ENCODE data around the gene HRH3. TPM values are rescaled to one million over a fixed set of nuclear protein-coding genes. Genes with fewer than 3 reads are reported as not detected.

Gene HRH3
- total and polyA plus RNA-seq, 12 donors, result 0.06 to 0.80 (median 0.11) TPM; not detected in 8

- intact Hi-C loops (cut with DNase I), result no loop called here
- Histone ChIP-seq H3K4me3 (no peak overlapping the region), H3K9me3 (replicated peaks in 1 of 3) (no peaks in the 10 kb centered on the region), H3K27me3 (peaks cover 3% of the 10 kb centered on the region), H3K4me1 (replicated peaks in 1 of 2) (no peaks in the 10 kb centered on the region), H3K36me3 (replicated peaks in 1 of 2) (no peaks in the 10 kb centered on the region), H3K27ac (no peak overlapping the region)
- no peak for DNase-seq
- no peak for TF ChIP-seq POLR2A (IDR thresholded peaks at IDR 0.05)
- TF ChIP-seq, protein P1, sequence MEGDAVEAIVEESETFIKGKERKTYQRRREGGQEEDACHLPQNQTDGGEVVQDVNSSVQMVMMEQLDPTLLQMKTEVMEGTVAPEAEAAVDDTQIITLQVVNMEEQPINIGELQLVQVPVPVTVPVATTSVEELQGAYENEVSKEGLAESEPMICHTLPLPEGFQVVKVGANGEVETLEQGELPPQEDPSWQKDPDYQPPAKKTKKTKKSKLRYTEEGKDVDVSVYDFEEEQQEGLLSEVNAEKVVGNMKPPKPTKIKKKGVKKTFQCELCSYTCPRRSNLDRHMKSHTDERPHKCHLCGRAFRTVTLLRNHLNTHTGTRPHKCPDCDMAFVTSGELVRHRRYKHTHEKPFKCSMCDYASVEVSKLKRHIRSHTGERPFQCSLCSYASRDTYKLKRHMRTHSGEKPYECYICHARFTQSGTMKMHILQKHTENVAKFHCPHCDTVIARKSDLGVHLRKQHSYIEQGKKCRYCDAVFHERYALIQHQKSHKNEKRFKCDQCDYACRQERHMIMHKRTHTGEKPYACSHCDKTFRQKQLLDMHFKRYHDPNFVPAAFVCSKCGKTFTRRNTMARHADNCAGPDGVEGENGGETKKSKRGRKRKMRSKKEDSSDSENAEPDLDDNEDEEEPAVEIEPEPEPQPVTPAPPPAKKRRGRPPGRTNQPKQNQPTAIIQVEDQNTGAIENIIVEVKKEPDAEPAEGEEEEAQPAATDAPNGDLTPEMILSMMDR (IDR thresholded peaks at IDR 0.05), result no peak
- 60 to 69% (median 62%) methylated on average over 1 to 10 of the region's 10 CpGs for WGBS, 4 donors
Measured at GRCh38 chr20:62227591-62227976, 7.5 kb upstream of the HRH3 start.

GRCh38 chr20:62226707-62227590, 6.9 kb upstream of the HRH3 start:
- H3K27me3 ChIP-seq, result peaks cover 9% of the 10 kb centered on the region
- WGBS, 4 donors, result 75 to 80% (median 77%) methylated on average over 17 to 24 of the region's 24 CpGs

DNA sequence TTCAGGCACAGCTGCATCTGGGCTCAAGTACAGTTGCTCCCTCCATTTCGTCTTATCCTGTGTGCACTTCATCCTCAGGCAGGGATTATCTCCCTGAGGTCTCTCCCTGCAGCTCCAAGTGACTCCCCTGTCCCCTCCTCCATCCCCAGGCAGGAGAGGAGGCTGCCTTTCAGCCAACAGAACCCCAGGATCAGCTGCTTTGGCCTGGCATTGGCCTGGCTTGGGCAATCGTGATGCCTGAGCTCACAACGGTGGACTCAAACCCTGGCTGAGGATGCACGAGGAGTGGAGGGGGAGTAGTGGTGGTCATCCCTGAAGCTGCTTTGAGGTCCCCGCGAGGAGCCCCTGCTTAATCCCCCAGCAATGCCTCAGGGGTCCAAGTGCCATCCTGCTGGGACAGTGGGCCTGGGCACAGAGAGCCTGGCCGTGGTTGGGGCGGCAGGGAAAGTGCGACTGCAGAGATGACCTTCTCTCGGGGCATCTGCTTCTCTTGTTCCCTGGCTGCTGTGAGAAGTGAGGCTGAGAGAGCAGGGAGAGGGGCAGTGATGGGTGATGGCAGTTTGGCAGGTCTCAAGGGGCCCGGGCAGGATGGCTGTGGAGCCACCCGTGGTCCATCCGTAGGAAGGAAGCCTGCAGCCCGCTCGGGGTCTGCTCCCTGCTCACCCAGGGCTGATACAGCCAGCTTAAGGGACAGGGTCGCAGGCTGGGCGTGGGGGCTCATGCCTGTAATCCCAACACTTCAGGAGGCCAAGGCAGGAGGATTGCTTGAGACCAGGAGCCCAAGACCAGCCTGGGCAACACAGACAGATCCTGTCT, 6.0 kb upstream of the HRH3 start:
- Histone ChIP-seq H3K4me1 (replicated peaks in 1 of 2) (no peaks in the 10 kb centered on the region), H3K27ac (no peak overlapping the region), H3K4me3 (no peak overlapping the region), H3K27me3 (peaks cover 9% of the 10 kb centered on the region), H3K9me3 (replicated peaks in 1 of 3) (no peaks in the 10 kb centered on the region), H3K36me3 (replicated peaks in 1 of 2) (no peaks in the 10 kb centered on the region)
- intact Hi-C loops (cut with DNase I), result no loop called here
- 76 to 81% (median 78%) methylated on average over 14 to 17 of the region's 17 CpGs for WGBS, 4 donors
- no peak for TF ChIP-seq POLR2A (IDR thresholded peaks at IDR 0.05)
- TF ChIP-seq, protein P1 (IDR thresholded peaks at IDR 0.05), result no peak
- DNase-seq, result no peak

More at GRCh38 chr20:62226707-62227590, 6.9 kb upstream of the HRH3 start:
- DNase-seq, result no peak
- Histone ChIP-seq H3K4me1 (replicated peaks in 1 of 2) (no peaks in the 10 kb centered on the region), H3K9me3 (replicated peaks in 1 of 3) (no peaks in the 10 kb centered on the region), H3K27ac (no peak overlapping the region), H3K36me3 (replicated peaks in 1 of 2) (no peaks in the 10 kb centered on the region), H3K4me3 (no peak overlapping the region)
- no peak for TF ChIP-seq POLR2A (IDR thresholded peaks at IDR 0.05)
- TF ChIP-seq, protein P1 (IDR thresholded peaks at IDR 0.05), result no peak
- intact Hi-C loops (cut with DNase I), result no loop called here

GRCh38 chr20:62225026-62225425, 4.9 kb upstream of the HRH3 start:
- Histone ChIP-seq H3K4me3 (no peak overlapping the region), H3K27me3 (peaks cover 9% of the 10 kb centered on the region), H3K4me1 (replicated peaks in 1 of 2) (peaks cover 7 to 8% of the 10 kb centered on the region in 2 donors), H3K36me3 (replicated peaks in 1 of 2) (no peaks in the 10 kb centered on the region), H3K9me3 (replicated peaks in 1 of 3) (no peaks in the 10 kb centered on the region), H3K27ac (no peak overlapping the region)
- DNase-seq, result no peak
- WGBS, 4 donors, result 86 to 92% (median 90%) methylated on average over 7 to 13 of the region's 13 CpGs
- intact Hi-C loops (cut with DNase I), result no loop called here
- TF ChIP-seq, protein P1 (IDR thresholded peaks at IDR 0.05), result no peak
- TF ChIP-seq POLR2A (IDR thresholded peaks at IDR 0.05), result no peak
